GM18861 (cell line): ENCODE results near the gene DNAAF8.
A peak's percentile ranks its signal among the peaks of the same experiment; 100 is the strongest.

Source experiments
- ATAC-seq: cut with Tn5 transposase; IDR thresholded peaks from one replicate; pipeline ENCODE4 v1.9.1; 2021; ENCODE audit not compliant: unreplicated experiment

DNAAF8 gene

DNA sequence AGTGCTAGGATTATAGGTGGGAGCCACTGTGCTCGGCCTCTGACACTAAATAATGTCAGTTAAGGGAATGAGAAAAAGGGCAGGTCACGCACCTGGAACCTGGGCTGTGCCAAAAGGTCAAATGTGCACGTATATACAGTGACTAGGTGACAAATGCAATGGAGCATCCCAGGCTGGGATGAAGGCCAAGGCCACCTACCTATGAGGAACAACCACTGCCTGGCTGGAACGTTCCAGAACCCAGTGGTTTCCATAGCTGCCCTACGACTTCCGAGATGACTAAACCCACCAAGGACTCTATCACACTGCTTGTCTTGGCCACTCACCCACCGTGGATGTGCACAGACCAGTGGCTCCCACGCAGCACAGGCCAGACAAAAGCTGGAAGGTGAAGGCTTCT, 16.6 kb downstream of the DNAAF8 start:
- ATAC-seq, result no peak

DNA sequence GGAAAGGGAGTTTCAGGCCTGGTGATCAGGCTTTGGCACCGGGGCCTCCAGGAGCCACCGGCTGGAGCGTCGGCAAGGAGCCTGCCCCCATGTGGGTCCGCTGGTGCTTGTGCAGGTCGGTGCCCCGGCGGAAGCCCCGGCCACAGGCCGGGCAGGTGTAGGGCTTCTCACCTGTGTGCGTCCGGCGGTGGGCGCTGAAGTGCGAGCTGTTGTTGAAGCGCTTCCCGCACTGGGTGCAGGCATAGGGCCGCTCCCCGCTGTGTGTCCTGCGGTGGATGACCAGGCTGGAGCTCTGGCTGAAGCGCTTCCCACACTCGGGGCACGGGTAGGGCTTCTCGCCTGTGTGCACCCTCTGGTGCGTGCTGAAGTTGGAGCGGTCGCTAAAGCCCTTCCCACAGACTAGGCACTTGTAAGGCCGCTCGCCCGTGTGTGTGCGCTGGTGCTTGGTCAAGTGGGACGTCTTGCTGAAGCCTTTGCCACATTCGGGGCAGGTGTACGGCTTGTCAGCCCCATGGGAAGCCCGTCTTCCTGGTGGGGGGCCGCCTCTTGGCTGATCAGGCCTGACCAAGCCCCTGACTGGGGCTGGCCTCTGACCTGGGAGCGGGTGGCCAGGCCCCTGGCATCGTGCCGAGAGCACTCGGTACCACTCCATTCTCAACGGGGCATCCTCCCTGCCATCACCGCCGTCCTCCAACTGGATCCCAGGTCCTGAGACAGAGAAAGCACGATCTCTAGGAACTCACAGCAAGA, 18.2 kb downstream of the DNAAF8 start:
- ATAC-seq, result no peak

DNA sequence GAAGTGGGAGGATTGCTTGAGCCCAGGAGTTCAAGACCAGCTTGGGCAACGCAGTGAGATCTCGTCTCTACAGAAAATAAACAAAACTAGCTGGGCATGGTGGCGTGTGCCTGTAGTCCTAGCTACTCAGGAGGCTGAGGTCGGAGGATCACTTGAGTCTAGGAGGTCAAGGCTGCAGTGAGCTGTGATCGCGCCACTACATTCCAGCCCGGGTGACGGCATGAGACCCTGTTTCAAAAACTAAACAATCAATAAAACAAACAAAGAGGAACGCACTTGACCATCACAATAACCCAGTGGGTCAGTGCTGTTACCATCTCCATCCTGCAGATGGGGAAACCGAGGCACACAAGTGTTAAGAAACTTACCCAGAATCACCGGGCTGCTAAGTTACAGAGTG, 18.9 kb downstream of the DNAAF8 start:
- no peak for ATAC-seq

DNA sequence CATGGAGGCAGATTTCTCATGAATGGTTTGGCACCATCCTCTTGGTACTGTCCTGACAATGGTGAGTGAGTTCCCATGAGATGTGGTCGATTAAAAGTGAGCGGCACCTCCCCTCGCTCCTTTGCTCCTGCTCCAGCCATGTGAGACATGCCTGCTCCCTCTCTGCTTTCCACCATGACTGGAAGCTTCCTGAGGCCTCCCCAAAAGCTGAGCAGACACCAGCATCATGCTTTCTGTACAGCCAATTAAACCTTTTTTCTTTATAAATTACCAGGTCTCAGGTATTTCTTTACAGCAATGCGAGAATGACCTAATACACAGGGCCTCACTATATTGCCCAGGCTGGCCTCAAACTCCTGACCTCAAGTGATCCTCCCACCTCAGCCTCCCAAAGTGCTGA, 20.5 kb downstream of the DNAAF8 start:
- no peak for ATAC-seq

DNA sequence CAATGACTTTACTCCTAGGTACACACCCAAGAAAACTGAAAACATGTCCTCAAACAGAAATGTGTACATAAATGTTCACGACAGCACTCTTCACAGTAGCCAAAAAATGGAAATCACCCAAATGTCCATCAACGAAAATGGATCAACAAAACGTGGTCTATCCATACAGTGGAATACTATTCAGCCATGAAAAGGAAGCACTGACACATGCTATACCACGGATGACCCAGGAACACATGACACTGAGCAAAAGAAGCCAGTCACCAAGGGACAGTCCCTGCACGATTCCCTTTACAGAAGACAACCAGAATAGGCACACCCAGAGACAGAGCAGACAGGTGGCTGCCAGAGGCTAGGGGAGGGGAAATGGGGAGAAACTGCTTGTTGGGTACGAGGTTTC, 21.4 kb downstream of the DNAAF8 start:
- ATAC-seq, result no peak

DNA sequence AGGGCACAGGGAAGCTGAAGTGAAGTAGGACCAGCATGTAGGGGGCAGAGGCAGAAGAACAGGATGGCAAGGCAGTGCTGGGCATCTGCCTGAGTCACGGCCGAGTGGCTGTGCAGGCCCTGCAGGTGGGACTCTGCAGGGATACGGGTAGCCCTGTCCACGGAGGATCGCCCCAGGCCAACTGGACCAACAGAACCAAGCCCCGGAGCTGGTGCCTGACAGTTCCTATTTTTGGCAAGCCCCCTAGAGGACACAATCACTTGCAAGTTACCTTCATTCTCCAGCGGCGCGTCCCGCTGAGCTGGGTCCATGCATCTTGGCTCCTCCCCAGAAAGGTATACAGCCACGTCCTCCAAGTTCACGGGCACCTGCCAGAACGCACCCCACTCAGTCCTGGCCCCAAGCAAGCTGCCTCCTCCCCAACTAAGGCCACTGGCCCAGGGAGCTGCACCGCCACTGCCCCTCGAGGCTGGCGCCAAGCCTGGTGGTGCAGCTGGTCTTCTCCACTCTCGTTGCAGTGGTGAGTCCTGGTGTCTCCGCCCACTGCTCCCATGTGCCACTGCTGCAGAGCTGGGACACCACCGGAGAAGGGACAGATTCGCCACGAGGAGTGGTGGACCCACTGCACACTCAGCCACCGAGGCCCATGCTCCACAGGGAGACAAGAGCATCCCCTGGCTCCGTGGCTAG, 26.0 kb downstream of the DNAAF8 start:
- no peak for ATAC-seq

DNA sequence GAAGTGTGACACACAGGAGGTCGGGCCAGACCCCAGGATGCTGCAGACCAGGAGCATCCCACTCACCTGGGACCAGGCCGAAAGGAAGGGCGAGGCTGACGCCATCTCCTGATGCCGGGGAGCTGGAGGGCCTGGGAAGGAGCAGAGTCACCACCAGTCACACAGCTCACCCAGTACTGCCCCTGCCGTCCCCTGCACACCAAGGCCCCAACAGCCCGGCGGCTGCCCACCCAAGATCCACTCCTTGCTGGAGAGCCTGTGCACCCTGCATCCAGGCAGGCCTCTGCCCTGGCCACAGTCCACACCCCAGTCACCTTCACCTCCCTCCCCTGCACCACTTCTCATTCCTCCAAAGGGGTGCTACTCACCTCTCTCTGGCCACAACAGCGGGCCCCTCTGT, 27.9 kb downstream of the DNAAF8 start:
- ATAC-seq, result no peak

DNA sequence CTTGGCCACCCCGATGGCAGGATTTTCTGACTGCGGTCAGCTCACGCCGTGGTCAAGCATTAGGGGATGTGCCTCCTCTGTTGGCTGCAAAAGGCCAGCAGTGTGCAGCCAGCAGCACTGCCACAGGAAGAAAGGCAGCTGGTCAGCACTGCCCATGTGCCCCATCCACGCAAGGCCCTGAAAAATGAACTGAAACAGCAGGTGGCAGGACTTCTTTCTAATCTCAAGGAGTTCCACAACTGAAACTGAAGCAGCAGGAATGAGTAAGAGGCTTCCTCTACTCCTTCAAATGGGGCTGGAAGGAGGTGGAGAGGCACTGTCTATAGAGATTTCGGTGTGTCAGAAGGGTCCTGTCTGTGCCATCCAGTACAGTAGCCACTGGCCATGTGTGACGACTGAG, 29.5 kb downstream of the DNAAF8 start:
- ATAC-seq, result no peak

DNA sequence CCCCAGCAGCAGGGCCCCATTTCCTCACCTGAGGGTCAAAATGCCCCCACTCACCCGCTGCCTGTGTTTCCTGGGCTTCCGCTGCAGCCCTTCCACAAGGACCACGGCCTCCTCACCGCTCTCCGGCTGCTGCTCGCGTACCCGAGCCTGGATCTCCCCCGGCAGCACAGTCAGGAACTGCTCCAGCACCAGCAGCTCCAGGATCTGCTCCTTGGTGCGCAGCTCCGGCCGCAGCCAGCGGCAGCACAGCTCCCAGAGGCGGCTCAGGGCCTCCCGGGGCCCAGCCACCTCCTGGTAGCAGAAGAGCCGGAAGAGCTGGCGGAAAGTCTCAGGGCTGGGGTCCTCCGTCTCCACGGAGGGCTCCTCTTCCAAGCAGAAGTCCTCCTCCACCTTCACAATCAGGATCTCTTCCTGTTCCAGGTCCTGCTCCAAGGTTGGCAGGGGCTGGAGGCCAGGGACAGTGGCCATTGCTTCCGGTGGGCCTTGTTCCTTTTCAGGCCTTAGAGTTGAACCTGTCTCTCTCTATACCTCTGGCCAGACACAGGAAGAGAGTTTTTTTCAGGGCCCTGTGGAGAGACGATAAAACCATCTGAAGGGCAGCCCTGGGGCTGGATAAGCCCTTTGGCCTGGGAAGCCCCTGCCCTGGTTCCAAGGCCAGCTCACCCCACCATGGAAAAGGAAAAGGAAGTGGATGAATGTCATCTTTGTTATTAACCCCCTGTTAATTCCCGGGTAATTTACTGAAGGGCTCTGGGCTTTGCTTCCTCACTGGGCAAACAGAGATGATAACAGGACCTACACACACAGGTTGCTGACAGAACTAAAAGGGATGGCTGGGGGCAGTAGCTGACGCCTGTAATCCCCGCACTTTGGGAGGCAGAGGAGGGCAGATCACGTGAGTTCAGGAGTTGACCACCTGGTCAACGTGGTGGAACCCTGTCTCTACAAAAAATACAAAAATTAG, 31.5 kb downstream of the DNAAF8 start:
- no peak for ATAC-seq

DNA sequence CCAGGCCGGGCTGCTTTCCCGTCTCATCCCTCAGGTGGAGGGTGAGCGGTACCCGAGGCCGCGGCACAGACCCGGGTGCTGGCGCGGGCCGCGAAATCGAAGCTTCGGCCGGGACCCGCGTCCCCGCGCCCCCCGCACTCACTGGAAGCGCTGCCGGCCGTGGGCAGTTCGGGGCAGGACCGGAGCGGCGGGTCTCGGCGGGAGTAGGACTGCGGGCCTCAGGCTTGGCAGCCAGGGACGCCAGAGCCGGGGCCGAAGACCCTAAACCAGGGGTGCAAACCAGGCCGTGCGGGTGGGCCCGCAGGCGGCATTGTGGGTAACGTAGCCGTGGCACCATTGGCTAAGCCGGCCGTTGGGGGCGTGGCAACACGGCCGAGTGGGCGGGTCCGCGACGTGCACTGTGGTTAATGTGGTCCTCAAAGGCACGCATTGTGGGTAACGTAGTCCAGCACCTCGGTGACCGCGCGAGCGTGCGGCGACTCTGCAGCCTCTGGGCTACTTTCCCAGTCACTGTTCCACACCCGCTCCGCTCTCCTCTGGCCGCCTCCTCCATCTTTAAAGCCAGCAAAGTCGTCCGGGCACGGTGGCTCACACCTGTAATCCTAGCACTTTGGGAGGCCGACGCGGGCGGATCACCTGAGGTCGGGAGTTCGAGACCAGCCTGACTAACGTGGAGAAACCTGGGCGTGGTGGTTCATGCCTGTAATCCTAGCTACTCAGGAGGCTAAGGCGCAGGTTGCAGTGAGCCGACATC, 32.7 kb downstream of the DNAAF8 start, which contains the start of gene ZNF500:
Gene ZNF500 (minus strand): TSS at position 288 of the 754 bp plus-strand sequence. CDS start 1,184 bp downstream, outside the sequence.
- peak; percentile 83 for ATAC-seq

DNA sequence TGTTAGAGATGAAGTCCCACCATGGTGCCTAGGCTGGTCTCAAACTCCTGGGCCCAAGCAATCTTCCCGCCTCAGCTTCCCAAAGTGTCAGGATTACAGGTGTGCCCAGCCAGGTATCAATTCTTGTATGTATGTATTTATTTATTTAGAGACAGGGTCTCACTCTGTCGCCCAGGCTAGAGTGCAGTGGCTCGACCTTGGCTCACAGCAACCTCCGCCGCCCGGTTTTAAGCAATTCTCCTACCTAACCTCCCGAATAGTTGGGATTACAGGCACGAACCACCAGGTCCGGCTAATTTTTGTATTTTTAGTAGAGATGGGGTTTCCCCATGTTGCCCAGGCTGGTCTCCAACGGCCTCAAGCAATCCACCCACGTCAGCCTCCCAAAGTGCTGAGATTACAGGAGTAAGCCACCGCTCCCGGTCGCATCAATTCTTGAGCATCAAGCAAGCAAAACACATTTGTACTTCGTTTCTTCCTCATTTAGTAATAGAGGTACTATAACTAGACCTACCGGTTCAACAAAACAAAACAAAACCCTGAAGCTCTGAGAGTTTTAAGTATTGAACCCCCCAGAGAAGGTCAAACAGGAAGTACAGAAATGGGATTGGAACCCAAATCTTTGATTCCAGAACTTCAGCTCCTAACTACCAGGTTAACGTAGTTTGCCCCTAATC, 33.7 kb downstream of the DNAAF8 start:
- ATAC-seq, result no peak

DNA sequence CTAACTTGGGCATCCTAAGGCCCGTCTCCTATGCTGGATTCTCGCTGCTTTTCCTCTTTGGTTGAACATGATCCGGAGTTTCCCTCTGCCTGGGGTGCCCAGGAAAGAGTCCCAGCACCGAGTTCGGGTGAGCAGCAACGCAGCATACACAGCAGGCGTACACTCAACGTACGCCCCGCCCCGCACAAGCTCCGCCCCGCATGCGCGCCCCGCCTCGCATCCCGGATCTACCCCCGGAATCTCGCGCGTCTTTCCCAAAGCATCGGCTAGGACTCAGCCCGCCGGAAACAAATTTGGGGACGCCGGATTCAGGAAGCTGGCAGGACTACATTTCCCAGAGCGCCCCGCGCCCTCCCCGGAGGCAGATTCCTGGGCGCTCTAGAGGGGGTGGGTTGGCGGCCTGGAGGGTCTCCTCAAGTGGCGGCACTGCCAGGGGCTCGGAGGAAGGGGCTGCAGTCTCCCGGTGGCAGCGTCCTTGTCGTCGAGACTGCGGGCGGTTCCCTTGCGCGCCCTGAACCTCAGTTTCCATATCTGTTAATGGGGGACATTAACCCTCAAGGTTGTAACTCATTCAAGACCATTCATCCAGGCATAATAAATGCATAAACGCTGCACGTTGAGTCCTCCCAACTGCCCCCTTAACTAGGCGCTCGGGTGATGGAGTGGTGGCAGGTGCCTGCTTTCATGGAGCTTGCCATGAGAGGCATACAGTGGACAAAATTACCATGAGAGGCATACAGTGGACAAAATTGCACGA, 34.4 kb downstream of the DNAAF8 start:
- ATAC-seq, result peak; percentile 40

DNA sequence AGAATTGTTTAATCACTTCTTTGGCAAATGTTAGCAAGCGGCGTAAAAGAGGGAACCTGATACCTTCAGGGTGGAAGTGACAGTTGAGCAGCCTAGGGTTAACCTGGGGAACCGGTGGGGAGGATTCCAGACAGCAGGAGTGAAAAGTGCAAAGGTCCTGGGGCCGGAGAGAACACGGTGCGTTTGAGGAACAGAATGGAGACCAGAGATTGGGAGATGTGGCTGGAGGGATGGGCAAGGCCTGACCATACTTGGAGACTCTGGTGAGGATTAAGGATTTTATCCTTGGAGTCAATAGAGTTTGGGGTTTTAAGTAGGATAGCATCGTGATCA, 34.9 kb downstream of the DNAAF8 start:
- ATAC-seq, result no peak

DNA sequence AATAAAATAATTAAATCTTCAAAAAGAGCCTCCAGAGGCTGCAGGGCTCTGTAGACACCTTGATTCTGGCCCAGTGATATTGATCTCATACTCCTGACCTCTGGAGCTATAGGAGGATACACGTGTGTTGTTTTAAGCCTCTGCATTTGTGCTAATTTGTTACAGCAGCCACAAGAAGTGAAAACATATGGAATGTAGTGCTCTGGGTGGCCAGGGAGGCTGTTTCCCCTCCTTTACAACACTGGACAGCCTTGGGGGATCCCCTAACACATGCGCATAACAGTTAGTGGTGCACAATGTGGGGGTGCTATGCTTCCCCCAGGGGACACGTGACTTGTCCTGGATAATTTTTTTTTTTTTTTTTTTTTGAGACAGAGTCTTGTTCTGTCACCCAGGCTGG, 37.3 kb downstream of the DNAAF8 start:
- no peak for ATAC-seq

DNA sequence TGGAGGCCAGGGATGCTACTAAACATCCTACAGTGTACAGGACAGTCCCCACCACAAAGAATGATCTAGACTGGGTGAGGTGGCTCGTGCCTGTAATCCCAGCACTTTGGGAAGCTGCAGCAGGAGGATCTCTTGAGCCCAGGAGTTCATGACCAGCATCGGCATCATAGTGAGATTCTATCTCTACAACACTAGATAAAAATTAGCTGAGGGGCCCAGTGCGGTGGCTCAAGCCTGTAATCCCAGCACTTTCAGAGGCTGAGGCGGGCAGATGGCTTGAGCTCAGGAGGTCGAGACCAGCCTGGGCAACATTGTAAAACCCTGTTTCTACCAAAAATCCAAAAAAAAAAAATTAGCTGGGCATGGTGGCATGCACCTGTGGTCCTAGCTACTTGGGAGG, 38.0 kb downstream of the DNAAF8 start:
- ATAC-seq, result no peak

DNA sequence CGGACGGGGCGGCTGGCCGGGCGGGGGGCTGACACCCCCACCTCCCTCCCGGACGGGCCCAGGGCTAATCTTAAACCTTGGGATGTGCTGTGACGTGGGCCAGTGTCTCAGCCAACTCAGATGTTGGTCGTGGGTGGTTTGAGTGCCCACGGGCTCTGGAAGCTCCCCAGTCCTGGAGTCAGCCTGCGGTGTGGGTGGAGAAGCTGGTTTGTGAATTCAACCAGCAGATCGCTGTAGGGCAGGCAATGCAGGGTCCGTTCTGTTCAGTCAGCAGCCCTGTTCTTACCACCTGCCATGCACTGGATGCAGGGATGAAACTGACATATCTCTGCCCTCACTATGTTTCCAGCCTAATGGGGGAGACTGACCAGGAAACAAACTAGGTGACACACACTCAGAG, 40.7 kb downstream of the DNAAF8 start:
- no peak for ATAC-seq

DNA sequence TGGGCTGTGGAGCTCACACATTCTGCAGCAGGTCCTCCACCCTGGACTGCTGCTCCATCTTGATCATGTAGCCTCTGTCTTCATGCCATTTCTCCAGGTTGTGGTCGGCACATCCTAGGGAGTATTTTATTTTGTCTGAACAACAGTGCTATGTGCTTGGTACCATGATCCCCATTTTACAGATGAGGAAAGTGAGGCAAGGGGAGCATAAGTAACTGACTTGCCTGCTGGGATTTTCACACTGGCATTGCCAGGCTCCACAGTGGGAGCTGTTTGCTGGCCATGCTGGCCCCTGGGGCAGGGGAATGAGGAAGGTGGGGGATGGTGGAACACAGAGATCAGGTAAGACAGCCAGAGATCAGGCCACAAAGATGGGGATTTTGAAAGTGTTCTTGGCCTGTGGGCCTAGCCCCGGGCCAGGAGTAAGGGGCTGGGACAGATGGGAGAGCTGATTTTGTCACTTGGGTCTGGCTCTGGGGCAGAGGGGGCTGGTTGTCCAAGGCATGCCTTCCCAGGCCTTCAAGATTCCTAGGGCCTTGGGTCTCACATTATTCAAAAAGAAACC, 41.9 kb downstream of the DNAAF8 start:
- ATAC-seq, result no peak

DNA sequence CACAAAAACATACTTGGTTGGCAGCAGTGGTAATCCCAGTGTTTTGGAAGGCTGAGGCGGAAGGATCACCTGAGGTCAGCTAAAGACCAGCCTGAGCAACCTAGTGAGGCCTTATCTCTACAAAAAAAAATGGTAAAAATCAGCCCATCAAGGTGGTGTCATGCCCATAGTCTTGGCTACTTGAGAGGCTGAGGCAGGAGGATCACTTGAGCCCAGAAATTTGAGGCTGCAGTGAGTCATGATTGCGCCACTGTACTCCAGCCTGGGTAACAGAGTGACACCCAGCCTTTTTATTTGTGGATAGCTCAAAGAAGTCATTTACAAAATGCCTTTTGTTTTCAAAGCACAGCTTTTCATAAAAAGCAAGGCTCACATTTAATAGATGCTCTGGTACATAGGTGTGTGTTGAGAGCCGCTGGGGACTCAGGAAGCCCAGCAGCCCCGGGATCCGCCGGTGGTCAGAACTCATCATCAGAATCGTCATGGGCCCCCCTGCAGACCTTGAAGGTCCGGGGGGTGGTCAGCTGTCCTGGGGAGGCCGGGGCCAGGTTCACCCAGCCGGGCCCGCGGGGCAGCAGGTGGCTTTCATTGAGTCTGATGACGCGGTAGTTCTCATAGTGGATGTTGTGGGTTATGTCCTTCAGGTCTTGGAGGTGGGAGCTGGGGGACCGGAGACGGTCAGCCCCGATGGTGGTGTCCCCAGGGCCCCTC, 43.2 kb downstream of the DNAAF8 start:
- no peak for ATAC-seq

DNA sequence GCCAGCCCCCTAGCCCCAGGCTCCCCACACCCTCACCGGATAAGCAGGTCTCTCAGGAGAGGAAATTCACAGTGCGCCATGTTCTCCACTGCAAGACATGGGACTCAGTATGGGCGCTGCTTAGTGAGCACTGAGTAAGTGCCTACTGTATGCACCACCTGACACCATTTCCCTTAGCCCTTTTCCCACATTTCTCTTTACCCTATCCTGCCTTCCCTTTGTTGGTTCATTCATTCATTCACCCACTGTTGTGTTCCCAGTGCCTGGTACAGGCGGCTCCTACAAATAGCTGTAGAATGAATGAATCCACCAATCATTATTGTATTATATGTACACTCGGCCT, 43.7 kb downstream of the DNAAF8 start:
- no peak for ATAC-seq
